ENCODE data around the gene HCN2.

GRCh38 chr19:556611-557382 is 32.9 kb upstream of the HCN2 start:
- TF ChIP-seq POLR2A (IDR thresholded peaks at IDR 0.05; ENCODE audit: low read length), result no peak
- no peak for TF ChIP-seq GATA1 (IDR thresholded peaks at IDR 0.05; ENCODE audit: low read depth, low read length)
